ENCODE data around the gene BRIP1.

DNA sequence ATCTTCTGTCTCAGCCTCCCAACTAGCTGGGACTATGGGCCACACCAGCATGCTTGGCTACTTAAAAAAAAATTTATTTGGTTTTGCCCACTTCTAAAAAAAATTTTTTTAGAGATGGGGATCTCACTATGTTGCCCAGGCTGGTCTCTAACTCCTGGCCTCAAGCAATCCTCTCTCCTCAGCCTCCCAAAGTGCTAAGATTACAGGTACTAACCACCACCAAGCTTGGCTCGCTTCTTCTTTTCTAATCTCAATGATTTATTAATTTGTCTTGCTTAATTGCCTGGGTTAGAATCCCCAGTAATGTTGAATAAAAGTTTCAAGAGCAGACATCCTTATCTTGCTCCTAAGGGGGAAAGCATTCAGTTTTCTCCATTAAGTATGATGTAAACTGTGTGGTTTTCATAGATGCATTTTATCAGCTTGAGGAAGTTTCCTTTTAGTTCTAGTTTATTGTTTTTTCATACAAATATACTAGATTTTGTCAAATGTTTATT is 206.6 kb downstream of the BRIP1 start:
- TF ChIP-seq, protein P1, sequence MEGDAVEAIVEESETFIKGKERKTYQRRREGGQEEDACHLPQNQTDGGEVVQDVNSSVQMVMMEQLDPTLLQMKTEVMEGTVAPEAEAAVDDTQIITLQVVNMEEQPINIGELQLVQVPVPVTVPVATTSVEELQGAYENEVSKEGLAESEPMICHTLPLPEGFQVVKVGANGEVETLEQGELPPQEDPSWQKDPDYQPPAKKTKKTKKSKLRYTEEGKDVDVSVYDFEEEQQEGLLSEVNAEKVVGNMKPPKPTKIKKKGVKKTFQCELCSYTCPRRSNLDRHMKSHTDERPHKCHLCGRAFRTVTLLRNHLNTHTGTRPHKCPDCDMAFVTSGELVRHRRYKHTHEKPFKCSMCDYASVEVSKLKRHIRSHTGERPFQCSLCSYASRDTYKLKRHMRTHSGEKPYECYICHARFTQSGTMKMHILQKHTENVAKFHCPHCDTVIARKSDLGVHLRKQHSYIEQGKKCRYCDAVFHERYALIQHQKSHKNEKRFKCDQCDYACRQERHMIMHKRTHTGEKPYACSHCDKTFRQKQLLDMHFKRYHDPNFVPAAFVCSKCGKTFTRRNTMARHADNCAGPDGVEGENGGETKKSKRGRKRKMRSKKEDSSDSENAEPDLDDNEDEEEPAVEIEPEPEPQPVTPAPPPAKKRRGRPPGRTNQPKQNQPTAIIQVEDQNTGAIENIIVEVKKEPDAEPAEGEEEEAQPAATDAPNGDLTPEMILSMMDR (IDR thresholded peaks at IDR 0.05), result no peak
- TF ChIP-seq SREBF2 (IDR thresholded peaks at IDR 0.05) (no peak), KDM1A (IDR thresholded peaks at IDR 0.05; ENCODE audit: low read depth) (no peak), RAD21 (conservative IDR thresholded peaks at IDR 0.05 in 1 of 2, IDR thresholded peaks at IDR 0.05 in 1 of 2) (no peak), CHD2 (IDR thresholded peaks at IDR 0.05; ENCODE audit: low read length, partially characterized antibody) (no peak), EP300 (IDR thresholded peaks at IDR 0.05) (no peak), CEBPB (IDR thresholded peaks at IDR 0.05) (no peak), JUNB (IDR thresholded peaks at IDR 0.05) (no peak), JUN (IDR thresholded peaks at IDR 0.05) (no peak), ZFP36 (IDR thresholded peaks at IDR 0.05; ENCODE audit: borderline replicate concordance, partially characterized antibody) (no peak), PHF8 (IDR thresholded peaks at IDR 0.05; ENCODE audit: borderline replicate concordance, low read depth) (no peak), POLR2A (IDR thresholded peaks at IDR 0.05; ENCODE audit: low read length) (no peak)
- TF ChIP-seq, protein P2, sequence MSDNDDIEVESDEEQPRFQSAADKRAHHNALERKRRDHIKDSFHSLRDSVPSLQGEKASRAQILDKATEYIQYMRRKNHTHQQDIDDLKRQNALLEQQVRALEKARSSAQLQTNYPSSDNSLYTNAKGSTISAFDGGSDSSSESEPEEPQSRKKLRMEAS (IDR thresholded peaks at IDR 0.05), result no peak
- TF ChIP-seq, protein P3, sequence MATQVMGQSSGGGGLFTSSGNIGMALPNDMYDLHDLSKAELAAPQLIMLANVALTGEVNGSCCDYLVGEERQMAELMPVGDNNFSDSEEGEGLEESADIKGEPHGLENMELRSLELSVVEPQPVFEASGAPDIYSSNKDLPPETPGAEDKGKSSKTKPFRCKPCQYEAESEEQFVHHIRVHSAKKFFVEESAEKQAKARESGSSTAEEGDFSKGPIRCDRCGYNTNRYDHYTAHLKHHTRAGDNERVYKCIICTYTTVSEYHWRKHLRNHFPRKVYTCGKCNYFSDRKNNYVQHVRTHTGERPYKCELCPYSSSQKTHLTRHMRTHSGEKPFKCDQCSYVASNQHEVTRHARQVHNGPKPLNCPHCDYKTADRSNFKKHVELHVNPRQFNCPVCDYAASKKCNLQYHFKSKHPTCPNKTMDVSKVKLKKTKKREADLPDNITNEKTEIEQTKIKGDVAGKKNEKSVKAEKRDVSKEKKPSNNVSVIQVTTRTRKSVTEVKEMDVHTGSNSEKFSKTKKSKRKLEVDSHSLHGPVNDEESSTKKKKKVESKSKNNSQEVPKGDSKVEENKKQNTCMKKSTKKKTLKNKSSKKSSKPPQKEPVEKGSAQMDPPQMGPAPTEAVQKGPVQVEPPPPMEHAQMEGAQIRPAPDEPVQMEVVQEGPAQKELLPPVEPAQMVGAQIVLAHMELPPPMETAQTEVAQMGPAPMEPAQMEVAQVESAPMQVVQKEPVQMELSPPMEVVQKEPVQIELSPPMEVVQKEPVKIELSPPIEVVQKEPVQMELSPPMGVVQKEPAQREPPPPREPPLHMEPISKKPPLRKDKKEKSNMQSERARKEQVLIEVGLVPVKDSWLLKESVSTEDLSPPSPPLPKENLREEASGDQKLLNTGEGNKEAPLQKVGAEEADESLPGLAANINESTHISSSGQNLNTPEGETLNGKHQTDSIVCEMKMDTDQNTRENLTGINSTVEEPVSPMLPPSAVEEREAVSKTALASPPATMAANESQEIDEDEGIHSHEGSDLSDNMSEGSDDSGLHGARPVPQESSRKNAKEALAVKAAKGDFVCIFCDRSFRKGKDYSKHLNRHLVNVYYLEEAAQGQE (IDR thresholded peaks at IDR 0.05), result no peak
